ENCODE measurements around the gene SOX4. TPM values are rescaled to one million over a fixed set of nuclear protein-coding genes. Genes with fewer than 3 reads are reported as not detected.

The SOX4 gene
- total RNA-seq, 1 experiment from 2014 or later, result 67.0 TPM

- Histone ChIP-seq H3K4me3 (replicated peaks in 1 of 2; ENCODE audit: low read depth in 1 of 2, low read length in 2 of 2) (peak overlapping the region; percentile 69 to 81; a peak in 3 of 4 replicates), H4K20me1 (ENCODE audit: insufficient read depth) (no peaks in the 10 kb centered on the region), H3K27me3 (ENCODE audit: insufficient read depth, low read length) (no peaks in the 10 kb centered on the region), H3K36me3 (ENCODE audit: control insufficient read depth in 1 of 2, insufficient read depth in 2 of 2, low read length in 2 of 2) (peaks cover 0 to 9% of the 10 kb centered on the region in 2 experiments; a peak in 1 of 4 replicates), H3K4me1 (ENCODE audit: control insufficient read depth in 1 of 2, insufficient read depth in 2 of 2, low read length in 2 of 2) (peaks cover 4 to 30% of the 10 kb centered on the region in 2 experiments), H2AFZ (ENCODE audit: low read depth, low read length, poor library complexity, severe bottlenecking) (no peak overlapping the region), H3K9ac (ENCODE audit: low read length) (0 out of 2 replicates have a peak overlapping the region, but pooled peaks have one; percentile 80), H3K9me2 (ENCODE audit: insufficient read depth) (no peaks in the 10 kb centered on the region), H3K4me2 (ENCODE audit: low read length) (peak overlapping the region; percentile 88), H3K79me2 (ENCODE audit: insufficient read depth, low read length) (peaks cover 45% of the 10 kb centered on the region), H3K9me3 (ENCODE audit: control insufficient read depth in 1 of 2, insufficient read depth in 1 of 2, low read depth in 1 of 2, low read length in 2 of 2) (no peaks in the 10 kb centered on the region), H3K27ac (ENCODE audit: low read depth, low read length) (peak overlapping the region; percentile 87; the same call in 1 of the 2 replicates)
- ChIA-PET RAD21 (ENCODE audit: low non-redundant PET in 1 of 2, low total read pairs in 2 of 2, uncharacterized antibody in 2 of 2, unreplicated experiment in 2 of 2) (interaction anchor here in 1 of 2 experiments (0.7 kb wide), 1 partner anchor 928 kb away, joined by 3 read pairs; no protein-coding TSS in a partner anchor), POLR2A (interaction anchor here (0.9 to 1.1 kb wide), 2 partner anchors 8 to 716 kb away, joined by 3 to 4 read pairs; no protein-coding TSS in a partner anchor), CTCF (interaction anchor here (0.7 kb wide), 2 partner anchors 153 to 717 kb away, joined by 3 read pairs; no protein-coding TSS in a partner anchor)
- intact Hi-C loops (cut with micrococcal nuclease), result loop anchor here (5.0 kb wide), 1 partner anchor 340 kb away; no protein-coding TSS in a partner anchor
- DNase-seq (ENCODE audit: low read depth, low spot score) (no peak), ATAC-seq (no peak)
- no TSS peak for BruUV-seq (replicated peaks)
- TF ChIP-seq CTCF (IDR thresholded peaks at IDR 0.05 in 2 of 3, conservative IDR thresholded peaks at IDR 0.05 in 1 of 3; ENCODE audit: borderline replicate concordance in 1 of 3, insufficient read depth in 1 of 3, low read depth in 2 of 3, low read length in 2 of 3) (peak; percentile 18 to 57 (median 42); a peak in 3 of 6 replicates), MAX (IDR thresholded peaks at IDR 0.05) (no peak), RAD21 (IDR thresholded peaks at IDR 0.05; ENCODE audit: low read depth) (peak; percentile 47)
These were observed 3.6 kb downstream of the SOX4 start for GRCh38 chr6:21596949-21597682.
